ENCODE data around the gene F13B.

Gene F13B

GRCh38 chr1:197021716-197022115, 45.3 kb downstream of the F13B start:
- no peak overlapping the region for H3K27ac Mint-ChIP-seq
- no peaks in the 10 kb centered on the region for H3K9me3 Mint-ChIP-seq
- DNase-seq, result no peak
- H3K4me3 Mint-ChIP-seq, result no peak overlapping the region
- no peak for TF ChIP-seq CTCF (IDR thresholded peaks at IDR 0.05)
- H3K36me3 Mint-ChIP-seq (ENCODE audit: low read depth), result no peaks in the 10 kb centered on the region
- H3K4me1 Mint-ChIP-seq, result no peaks in the 10 kb centered on the region
- H3K27me3 Mint-ChIP-seq (ENCODE audit: low read depth, poor library complexity), result no peaks in the 10 kb centered on the region

- Mint-ChIP-seq H3K36me3 (ENCODE audit: low read depth) (no peaks in the 10 kb centered on the region), H3K27me3 (ENCODE audit: low read depth, poor library complexity) (no peaks in the 10 kb centered on the region), H3K9me3 (no peaks in the 10 kb centered on the region), H3K27ac (no peak overlapping the region), H3K4me3 (no peak overlapping the region), H3K4me1 (no peaks in the 10 kb centered on the region)
- DNase-seq, result no peak
- TF ChIP-seq CTCF (IDR thresholded peaks at IDR 0.05), result no peak
These were observed 49.4 kb downstream of the F13B start for GRCh38 chr1:197017558-197018146.

- H3K27me3 Mint-ChIP-seq (ENCODE audit: low read depth, poor library complexity), result no peaks in the 10 kb centered on the region
- no peak for TF ChIP-seq CTCF (IDR thresholded peaks at IDR 0.05)
- no peaks in the 10 kb centered on the region for H3K36me3 Mint-ChIP-seq (ENCODE audit: low read depth)
- H3K9me3 Mint-ChIP-seq, result peaks cover 3% of the 10 kb centered on the region
- no peaks in the 10 kb centered on the region for H3K4me1 Mint-ChIP-seq
- no peak overlapping the region for H3K4me3 Mint-ChIP-seq
- no peak for DNase-seq
- H3K27ac Mint-ChIP-seq, result no peak overlapping the region
These were observed 50.3 kb downstream of the F13B start for GRCh38 chr1:197016751-197017150.

GRCh38 chr1:197013234-197013633, 53.8 kb downstream of the F13B start:
- Mint-ChIP-seq H3K36me3 (ENCODE audit: low read depth) (no peaks in the 10 kb centered on the region), H3K27ac (no peak overlapping the region), H3K27me3 (ENCODE audit: low read depth, poor library complexity) (no peaks in the 10 kb centered on the region), H3K4me3 (no peak overlapping the region), H3K9me3 (peaks cover 20% of the 10 kb centered on the region), H3K4me1 (no peaks in the 10 kb centered on the region)
- TF ChIP-seq CTCF (IDR thresholded peaks at IDR 0.05), result no peak
- no peak for DNase-seq

- no peak for DNase-seq
- H3K36me3 Mint-ChIP-seq (ENCODE audit: low read depth), result no peaks in the 10 kb centered on the region
- peaks cover 20% of the 10 kb centered on the region for H3K9me3 Mint-ChIP-seq
- no peak overlapping the region for H3K27ac Mint-ChIP-seq
- no peak for TF ChIP-seq CTCF (IDR thresholded peaks at IDR 0.05)
- H3K27me3 Mint-ChIP-seq (ENCODE audit: low read depth, poor library complexity), result no peaks in the 10 kb centered on the region
- H3K4me3 Mint-ChIP-seq, result no peak overlapping the region
- no peaks in the 10 kb centered on the region for H3K4me1 Mint-ChIP-seq
These were observed 55.4 kb downstream of the F13B start for GRCh38 chr1:197011614-197012013.

- no peaks in the 10 kb centered on the region for H3K4me1 Mint-ChIP-seq
- TF ChIP-seq CTCF (IDR thresholded peaks at IDR 0.05), result no peak
These were observed 58.2 kb downstream of the F13B start for GRCh38 chr1:197008861-197009260.

More at GRCh38 chr1:197008861-197009260, 58.2 kb downstream of the F13B start:
- DNase-seq, result no peak
- H3K27me3 Mint-ChIP-seq (ENCODE audit: low read depth, poor library complexity), result no peaks in the 10 kb centered on the region
- H3K27ac Mint-ChIP-seq, result peak overlapping the region; percentile 1
- H3K9me3 Mint-ChIP-seq, result peaks cover 20% of the 10 kb centered on the region
- no peak overlapping the region for H3K4me3 Mint-ChIP-seq
- no peaks in the 10 kb centered on the region for H3K36me3 Mint-ChIP-seq (ENCODE audit: low read depth)

Data from nephron progenitor cell (in vitro differentiated cells).